NCI-H1092 (cell line): Measurements from ENCODE around the gene SLC15A5.
A peak's percentile ranks its signal among the peaks of the same experiment; 100 is the strongest.

ENCODE experiments used
- DNase-seq: peaks from one replicate; lab custom pipeline; 2025; lab: John Stamatoyannopoulos, UW

Gene SLC15A5

GRCh38 chr12:16174282-16174681, 103.2 kb downstream of the SLC15A5 start:
- no peak for DNase-seq

- no peak for DNase-seq
These were observed 106.1 kb downstream of the SLC15A5 start for GRCh38 chr12:16171348-16171747.

GRCh38 chr12:16168078-16168477, 109.4 kb downstream of the SLC15A5 start:
- DNase-seq, result no peak

- DNase-seq, result no peak
These were observed 110.7 kb downstream of the SLC15A5 start for GRCh38 chr12:16166563-16167470.

- peak; percentile 58 for DNase-seq
These were observed 112.0 kb downstream of the SLC15A5 start for GRCh38 chr12:16165506-16165905.

GRCh38 chr12:16163901-16164300, 113.6 kb downstream of the SLC15A5 start:
- DNase-seq, result no peak

GRCh38 chr12:16163146-16163545, 114.3 kb downstream of the SLC15A5 start:
- no peak for DNase-seq

- DNase-seq, result no peak
These were observed 117.9 kb downstream of the SLC15A5 start for GRCh38 chr12:16159571-16159970.

- DNase-seq, result no peak
These were observed 119.4 kb downstream of the SLC15A5 start for GRCh38 chr12:16158050-16158449.

- DNase-seq, result no peak
These were observed 121.5 kb downstream of the SLC15A5 start for GRCh38 chr12:16155938-16156337.

GRCh38 chr12:16154990-16155389, 122.5 kb downstream of the SLC15A5 start:
- DNase-seq, result no peak

- no peak for DNase-seq
These were observed 124.4 kb downstream of the SLC15A5 start for GRCh38 chr12:16152885-16153673.

GRCh38 chr12:16150276-16150675, 127.2 kb downstream of the SLC15A5 start:
- no peak for DNase-seq

GRCh38 chr12:16148938-16149337, 128.5 kb downstream of the SLC15A5 start:
- no peak for DNase-seq
